RWPE2 (cell line): ENCODE data around the gene SLC13A5.
"Not testable (repeated sequence)": the region's sequence is repeated elsewhere in the genome, so short reads cannot be mapped to it uniquely, and the experiment has no call there.

Experiments
- ATAC-seq: fragments of 200-7000 bp; cut with Tn5 transposase; 3 replicates; pipeline ENCODE4 v1.9.1; 2021; ENCODE audit warnings: low read depth
- DNase-seq: peaks from one replicate; pipeline ENCODE4 v3.0.0-alpha.2; 2020; ENCODE audit warnings: low spot score
- H3K27ac ChIP-seq: fragments of 450-650 bp; 2 replicates; pipeline ENCODE4 v1.5.1; 2017; ENCODE audit warnings: mild to moderate bottlenecking; ENCODE audit not compliant: poor library complexity, severe bottlenecking
- H3K27me3 ChIP-seq: fragments of 250-450 bp; sonication (Bioruptor Pico); 2 replicates; pipeline ENCODE4 v1.5.1; 2021; ENCODE audit warnings: mild to moderate bottlenecking, moderate library complexity; ENCODE audit not compliant: insufficient read depth, poor library complexity, severe bottlenecking
- H3K36me3 ChIP-seq: fragments of 250-450 bp; sonication (Bioruptor Pico); 2 replicates; pipeline ENCODE4 v1.5.1; 2020; ENCODE audit warnings: low read depth, mild to moderate bottlenecking, moderate library complexity
- H3K4me1 ChIP-seq: fragments of 250-450 bp; sonication (Bioruptor Pico); 2 replicates; pipeline ENCODE4 v1.5.1; 2021; ENCODE audit warnings: mild to moderate bottlenecking, moderate library complexity; ENCODE audit not compliant: insufficient read depth, poor library complexity, severe bottlenecking
- H3K4me3 ChIP-seq: fragments of 250-450 bp; sonication (Bioruptor Pico); 2 replicates; pipeline ENCODE4 v1.5.1; 2021; ENCODE audit warnings: mild to moderate bottlenecking, moderate library complexity; ENCODE audit not compliant: severe bottlenecking
- H3K9me3 ChIP-seq: fragments of 250-450 bp; sonication (Bioruptor Pico); 2 replicates; pipeline ENCODE4 v1.5.1; 2021; ENCODE audit warnings: mild to moderate bottlenecking, moderate library complexity; ENCODE audit not compliant: severe bottlenecking
- TF ChIP-seq, protein P1 (sequence below): fragments of 450-650 bp; IDR thresholded peaks from one replicate; pipeline ENCODE4 v1.5.1; 2017; ENCODE audit warnings: mild to moderate bottlenecking, moderate library complexity; ENCODE audit not compliant: poor library complexity, severe bottlenecking

The SLC13A5 gene

GRCh38 chr17:6666077-6666521 is 47.1 kb downstream of the SLC13A5 start:
- H3K27me3 ChIP-seq: no peaks in the 10 kb centered on the region
- H3K4me1 ChIP-seq: peaks cover 30% of the 10 kb centered on the region
- ATAC-seq: peak; percentile 67
- DNase-seq: no peak
- H3K9me3 ChIP-seq: no peaks in the 10 kb centered on the region
- H3K27ac ChIP-seq: peak overlapping the region; percentile 97
- no peak overlapping the region for H3K4me3 ChIP-seq
- no peaks in the 10 kb centered on the region for H3K36me3 ChIP-seq
- TF ChIP-seq, protein P1, sequence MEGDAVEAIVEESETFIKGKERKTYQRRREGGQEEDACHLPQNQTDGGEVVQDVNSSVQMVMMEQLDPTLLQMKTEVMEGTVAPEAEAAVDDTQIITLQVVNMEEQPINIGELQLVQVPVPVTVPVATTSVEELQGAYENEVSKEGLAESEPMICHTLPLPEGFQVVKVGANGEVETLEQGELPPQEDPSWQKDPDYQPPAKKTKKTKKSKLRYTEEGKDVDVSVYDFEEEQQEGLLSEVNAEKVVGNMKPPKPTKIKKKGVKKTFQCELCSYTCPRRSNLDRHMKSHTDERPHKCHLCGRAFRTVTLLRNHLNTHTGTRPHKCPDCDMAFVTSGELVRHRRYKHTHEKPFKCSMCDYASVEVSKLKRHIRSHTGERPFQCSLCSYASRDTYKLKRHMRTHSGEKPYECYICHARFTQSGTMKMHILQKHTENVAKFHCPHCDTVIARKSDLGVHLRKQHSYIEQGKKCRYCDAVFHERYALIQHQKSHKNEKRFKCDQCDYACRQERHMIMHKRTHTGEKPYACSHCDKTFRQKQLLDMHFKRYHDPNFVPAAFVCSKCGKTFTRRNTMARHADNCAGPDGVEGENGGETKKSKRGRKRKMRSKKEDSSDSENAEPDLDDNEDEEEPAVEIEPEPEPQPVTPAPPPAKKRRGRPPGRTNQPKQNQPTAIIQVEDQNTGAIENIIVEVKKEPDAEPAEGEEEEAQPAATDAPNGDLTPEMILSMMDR: peak; percentile 97

DNA sequence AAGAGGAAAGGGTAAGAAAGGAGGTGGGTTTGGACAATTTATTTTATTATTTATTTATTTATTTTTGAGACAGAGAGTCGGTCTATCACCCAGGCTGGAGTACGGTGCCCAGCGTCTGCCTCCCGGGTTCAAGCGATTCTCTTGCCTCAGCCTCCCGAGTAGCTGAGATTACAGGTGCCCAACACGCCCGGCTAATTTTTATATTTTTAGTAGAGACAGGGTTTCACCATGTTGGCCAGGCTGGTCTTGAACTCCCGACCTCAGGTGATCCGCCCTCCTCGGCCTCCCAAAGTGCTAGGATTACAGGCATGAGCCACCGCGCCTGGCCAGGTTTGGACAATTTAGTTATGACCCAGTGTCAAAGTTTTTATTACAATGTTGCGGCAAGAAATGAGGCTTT is 50.0 kb downstream of the SLC13A5 start:
- not testable (repeated sequence) for ATAC-seq, H3K27ac ChIP-seq, H3K36me3 ChIP-seq, H3K4me1 ChIP-seq, H3K27me3 ChIP-seq, H3K9me3 ChIP-seq, H3K4me3 ChIP-seq, DNase-seq

- H3K4me3 ChIP-seq: no peak overlapping the region
- no peaks in the 10 kb centered on the region for H3K27me3 ChIP-seq
- no peaks in the 10 kb centered on the region for H3K9me3 ChIP-seq
- H3K4me1 ChIP-seq: peaks cover 3% of the 10 kb centered on the region
- no peak for DNase-seq
- TF ChIP-seq, protein P1: no peak
- H3K36me3 ChIP-seq: no peaks in the 10 kb centered on the region
- no peak for ATAC-seq
- no peak overlapping the region for H3K27ac ChIP-seq
Observed at GRCh38 chr17:6661464-6661848, 51.7 kb downstream of the SLC13A5 start.

- no peaks in the 10 kb centered on the region for H3K9me3 ChIP-seq
- no peak overlapping the region for H3K4me3 ChIP-seq
- no peak overlapping the region for H3K27ac ChIP-seq
- no peaks in the 10 kb centered on the region for H3K4me1 ChIP-seq
- no peaks in the 10 kb centered on the region for H3K36me3 ChIP-seq
- no peak for ATAC-seq
- no peak for DNase-seq
- H3K27me3 ChIP-seq: no peaks in the 10 kb centered on the region
- TF ChIP-seq, protein P1: no peak
Observed at GRCh38 chr17:6660805-6661463, 52.2 kb downstream of the SLC13A5 start.

- H3K9me3 ChIP-seq: no peaks in the 10 kb centered on the region
- TF ChIP-seq, protein P1: no peak
- H3K27me3 ChIP-seq: no peaks in the 10 kb centered on the region
- H3K4me3 ChIP-seq: no peak overlapping the region
- H3K4me1 ChIP-seq: peaks cover 3% of the 10 kb centered on the region
- no peaks in the 10 kb centered on the region for H3K36me3 ChIP-seq
- ATAC-seq (no peak), DNase-seq (no peak)
- H3K27ac ChIP-seq: no peak overlapping the region
Observed at GRCh38 chr17:6660101-6660500, 53.1 kb downstream of the SLC13A5 start.

- H3K4me1 ChIP-seq: peaks cover 13% of the 10 kb centered on the region
Observed at GRCh38 chr17:6658411-6658810, 54.8 kb downstream of the SLC13A5 start.

More at GRCh38 chr17:6658411-6658810, 54.8 kb downstream of the SLC13A5 start:
- not testable (repeated sequence) for H3K27me3 ChIP-seq, H3K36me3 ChIP-seq, H3K9me3 ChIP-seq, H3K27ac ChIP-seq, DNase-seq, ATAC-seq, H3K4me3 ChIP-seq
